Measurements from ENCODE around the gene MKLN1. TPM values are rescaled to one million over a fixed set of nuclear protein-coding genes. Genes with fewer than 3 reads are reported as not detected.

Gene MKLN1
- total and polyA plus RNA-seq, 2 of the 4 experiments (the other 2 are of a cell fraction) = 17.5 to 52.0 TPM

- Histone ChIP-seq H3K79me1 (ENCODE audit: low read depth in 1 of 2, low read length in 2 of 2) (peaks cover 4 to 45% of the 10 kb centered on the region in 2 experiments; a peak in 3 of 4 replicates), H3K36me3 (ENCODE audit: control insufficient read depth, insufficient read depth, low read length) (peaks cover 5% of the 10 kb centered on the region), H3K9me3 (ENCODE audit: control insufficient read depth, insufficient read depth, low read length) (peaks cover 6% of the 10 kb centered on the region), H4K20me1 (ENCODE audit: insufficient read depth, low read length) (peaks cover 64% of the 10 kb centered on the region), H4K8ac (ENCODE audit: low read depth in 2 of 2, low read length in 2 of 2) (no peak overlapping the region), H3K14ac (replicated peaks; ENCODE audit: low read depth, low read length) (no peak overlapping the region), H3K9ac (ENCODE audit: low read depth, low read length) (no peak overlapping the region), H2AK5ac (ENCODE audit: low read depth, low read length) (no peak overlapping the region), H3K4me2 (ENCODE audit: low read depth, low read length) (no peak overlapping the region), H2AK9ac (replicated peaks; ENCODE audit: low read depth, low read length, poor library complexity) (no peak overlapping the region), H3K4me3 (ENCODE audit: insufficient read depth, low read depth, low read length) (no peak overlapping the region), H3K4ac (ENCODE audit: low read depth, low read length) (no peak overlapping the region), H2AFZ (replicated peaks; ENCODE audit: low read length, poor library complexity) (no peak overlapping the region), H2BK15ac (ENCODE audit: low read depth, low read length) (no peak overlapping the region), H4K5ac (ENCODE audit: low read depth, low read length) (no peak overlapping the region), H3K18ac (ENCODE audit: low read depth, low read length) (no peak overlapping the region), H3K56ac (ENCODE audit: extremely low read depth, insufficient read depth, low read length) (no peak overlapping the region), H3K27ac (ENCODE audit: insufficient read depth, low read length) (no peak overlapping the region), H3K4me1 (ENCODE audit: control insufficient read depth, insufficient read depth, low read length) (no peaks in the 10 kb centered on the region), H3K27me3 (ENCODE audit: control insufficient read depth, insufficient read depth, low read length) (no peaks in the 10 kb centered on the region), H2BK120ac (ENCODE audit: low read depth, low read length) (no peak overlapping the region), H2BK5ac (ENCODE audit: low read depth, low read length, poor library complexity, severe bottlenecking) (no peak overlapping the region), H2BK20ac (ENCODE audit: low read depth, low read length) (no peak overlapping the region), H3K23ac (ENCODE audit: low read depth, low read length) (no peak overlapping the region), H3K9me1 (ENCODE audit: insufficient read depth, low read length) (no peaks in the 10 kb centered on the region; the same call in 1 of the 2 replicates), H4K91ac (ENCODE audit: insufficient read depth, low read depth, low read length) (no peak overlapping the region)
- dilution Hi-C loops (cut with HindIII; ENCODE audit: low sequenced_read_pairs, unreplicated experiment) (no loop called here), intact Hi-C loops (cut with micrococcal nuclease) (no loop called here), in situ Hi-C loops (cut with MboI; ENCODE audit: low sequenced_read_pairs) (no loop called here)
- CTCF ChIA-PET = interaction anchor here (1.1 kb wide), 1 partner anchor 12 kb away, joined by 4 read pairs; no protein-coding TSS in a partner anchor
- TF ChIP-seq SMC3 (IDR thresholded peaks at IDR 0.05; ENCODE audit: low read depth, low read length) = no peak
- TF ChIP-seq NFE2L2 (IDR thresholded peaks at IDR 0.05; ENCODE audit: low read depth, low read length) = no peak
- TF ChIP-seq MAZ (IDR thresholded peaks at IDR 0.05; ENCODE audit: borderline replicate concordance, low read depth, low read length) = no peak
- TF ChIP-seq CTCF (conservative IDR thresholded peaks at IDR 0.05; ENCODE audit: low read depth, low read length) = no peak
- no peak for TF ChIP-seq RFX5 (IDR thresholded peaks at IDR 0.05; ENCODE audit: low read depth, low read length)
- no peak for TF ChIP-seq ELK1 (IDR thresholded peaks at IDR 0.05; ENCODE audit: borderline replicate concordance, low read depth, low read length)
- TF ChIP-seq CHD1 (IDR thresholded peaks at IDR 0.05; ENCODE audit: low read depth, low read length) = no peak
- no peak for TF ChIP-seq MAFK (IDR thresholded peaks at IDR 0.05; ENCODE audit: low read depth, low read length)
- no peak for TF ChIP-seq RCOR1 (IDR thresholded peaks at IDR 0.05; ENCODE audit: insufficient replicate concordance, low read length)
- no peak for TF ChIP-seq BHLHE40 (IDR thresholded peaks at IDR 0.05; ENCODE audit: low read depth, low read length)
- TF ChIP-seq RAD21 (IDR thresholded peaks at IDR 0.05; ENCODE audit: low read length) = no peak
- no peak for TF ChIP-seq USF2 (IDR thresholded peaks at IDR 0.05; ENCODE audit: low read depth, low read length)
- TF ChIP-seq FOS (IDR thresholded peaks at IDR 0.05; ENCODE audit: low read depth, low read length) = no peak
- TF ChIP-seq CEBPB (IDR thresholded peaks at IDR 0.05; ENCODE audit: low read depth, low read length) = no peak
- TF ChIP-seq MXI1 (IDR thresholded peaks at IDR 0.05; ENCODE audit: borderline replicate concordance, low read depth, low read length) = no peak
- no peak for TF ChIP-seq POLR2A (IDR thresholded peaks at IDR 0.05; ENCODE audit: low read depth, low read length)
- BruUV-seq (replicated peaks) = no TSS peak
- no CpG with 5 or more reads among the region's 2 CpGs for WGBS, 2 experiments (ENCODE audit: extremely low coverage in 2 of 2, insufficient read length in 1 of 2)
- POLR2A ChIA-PET (ENCODE audit: unreplicated experiment) = no interaction called here
- ATAC-seq (ENCODE audit: low read depth) (no peak), DNase-seq (peak; percentile 31)
Measured at GRCh38 chr7:131336956-131337355, 9.3 kb downstream of the MKLN1 start.
